ENCODE data around the gene ST6GAL2. TPM values are rescaled to one million over a fixed set of nuclear protein-coding genes. Genes with fewer than 3 reads are reported as not detected.
A peak's percentile ranks its signal among the peaks of the same experiment; 100 is the strongest.

Gene ST6GAL2
- total RNA-seq, 1 experiment from 2014 or later = 0.82 TPM

DNA sequence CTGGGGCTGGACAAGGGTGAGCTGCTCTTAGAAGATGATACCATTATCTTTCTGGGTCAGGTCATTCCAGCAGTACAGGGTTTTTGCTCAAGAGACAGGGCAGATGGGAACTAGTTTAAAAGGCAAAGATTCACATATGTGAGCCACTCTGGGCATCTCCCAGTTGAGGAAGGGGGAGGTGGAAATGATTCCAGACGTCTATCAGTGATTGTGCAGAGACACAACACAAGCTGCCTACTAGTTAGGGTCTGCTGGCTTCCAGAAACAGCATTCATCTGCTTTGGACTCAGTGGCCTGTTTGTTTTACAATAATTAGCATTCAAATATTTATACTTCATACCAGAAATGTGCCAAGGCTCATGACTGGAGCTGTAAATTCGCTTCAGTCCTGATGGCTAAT lies 32.3 kb downstream of the ST6GAL2 start:
- H3K79me2 ChIP-seq (ENCODE audit: low read length) = no peaks in the 10 kb centered on the region
- H3K36me3 ChIP-seq (ENCODE audit: insufficient read depth, low read length) = no peaks in the 10 kb centered on the region
- no peak overlapping the region for H3K4me3 ChIP-seq (ENCODE audit: low read length)
- H4K20me1 ChIP-seq (ENCODE audit: insufficient read depth, low read depth, low read length) = no peaks in the 10 kb centered on the region
- no peak overlapping the region for H3K9ac ChIP-seq (ENCODE audit: low read length)
- H3K27ac ChIP-seq (ENCODE audit: low read length) = no peak overlapping the region
- DNase-seq = no peak
- no peaks in the 10 kb centered on the region for H3K27me3 ChIP-seq (ENCODE audit: low read length)
- H3K9me2 ChIP-seq (replicated peaks; ENCODE audit: insufficient read depth, low read length) = no peaks in the 10 kb centered on the region
- no peaks in the 10 kb centered on the region for H3K9me3 ChIP-seq (ENCODE audit: low read length)
- H2AFZ ChIP-seq (ENCODE audit: low read length) = no peak overlapping the region
- no peak overlapping the region for H3K4me2 ChIP-seq (ENCODE audit: low read depth, low read length, poor library complexity, severe bottlenecking)
- H3K4me1 ChIP-seq (ENCODE audit: low read length) = peaks cover 30% of the 10 kb centered on the region

DNA sequence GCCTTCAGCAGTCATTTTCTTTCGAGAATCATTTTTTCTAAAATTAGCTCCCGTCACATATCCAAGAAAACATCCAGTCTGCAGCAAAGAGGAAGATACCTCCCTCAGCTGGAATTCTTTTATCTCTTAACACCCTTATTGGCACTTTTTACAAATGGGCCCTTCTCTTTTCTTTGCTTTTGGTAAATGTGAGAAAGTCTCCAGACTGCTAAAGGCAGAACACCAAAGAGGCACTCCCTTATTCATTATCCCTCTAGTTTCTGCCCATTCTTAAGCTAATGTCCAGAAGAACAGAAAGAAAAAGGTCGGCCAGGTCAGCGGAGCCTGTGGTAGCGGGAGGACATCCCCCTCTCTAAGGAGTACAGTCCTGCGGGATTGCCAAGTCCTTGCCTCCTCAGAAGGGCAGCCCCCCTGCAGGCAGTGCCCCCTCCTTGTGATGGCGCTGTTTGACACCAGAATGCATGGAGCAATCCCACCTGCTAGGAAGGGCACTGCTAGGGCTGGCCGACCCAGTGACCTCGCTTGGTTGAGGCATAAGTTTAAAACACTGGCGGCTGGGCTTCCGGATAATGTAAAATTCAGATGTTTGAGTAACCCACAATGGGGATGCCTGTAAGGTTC lies 34.0 kb downstream of the ST6GAL2 start:
- Histone ChIP-seq H3K4me3 (ENCODE audit: low read length) (no peak overlapping the region), H3K36me3 (ENCODE audit: insufficient read depth, low read length) (no peaks in the 10 kb centered on the region)

DNA sequence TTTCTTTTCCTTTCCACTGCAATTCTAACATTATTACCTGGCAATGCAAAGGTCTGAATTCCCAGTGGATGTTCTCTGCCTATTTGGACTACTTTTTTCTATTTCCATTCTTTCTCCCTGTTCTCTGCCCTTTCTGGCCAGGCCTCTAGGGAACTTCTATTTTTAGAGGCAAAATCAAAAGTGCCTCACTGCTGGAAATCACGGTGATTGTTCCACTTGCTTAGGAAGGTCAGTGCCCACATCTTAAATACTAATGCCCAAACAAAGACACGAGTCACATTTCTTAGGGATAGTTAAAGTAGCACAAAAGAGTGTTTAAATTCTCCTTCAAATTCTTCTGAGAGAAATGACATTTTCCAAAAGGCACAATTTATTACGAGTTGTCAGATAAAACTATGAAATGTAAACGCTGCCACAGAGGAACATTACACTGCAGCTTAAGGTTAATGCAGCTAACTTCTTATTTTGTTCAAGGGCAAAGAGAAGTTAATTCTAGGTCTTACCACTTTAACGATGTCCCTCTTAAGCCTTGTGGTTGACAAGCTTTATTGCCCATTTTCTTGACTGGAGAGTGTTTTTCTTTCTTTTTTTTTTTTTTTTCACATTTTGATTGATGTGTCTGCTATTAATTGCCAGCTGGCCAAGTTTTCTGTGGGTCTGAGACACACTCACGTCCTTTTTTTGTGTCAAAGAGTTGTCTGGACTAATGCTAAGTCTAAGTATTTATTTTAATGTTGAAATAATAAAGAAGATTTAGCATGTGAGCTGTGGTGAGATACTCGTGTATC lies 34.7 kb downstream of the ST6GAL2 start:
- no peaks in the 10 kb centered on the region for H3K27me3 ChIP-seq (ENCODE audit: low read length)
- H3K4me2 ChIP-seq (ENCODE audit: low read depth, low read length, poor library complexity, severe bottlenecking) = peak overlapping the region; percentile 12
- DNase-seq = no peak
- H3K4me1 ChIP-seq (ENCODE audit: low read length) = peaks cover 54% of the 10 kb centered on the region
- H3K9ac ChIP-seq (ENCODE audit: low read length) = no peak overlapping the region
- H3K4me3 ChIP-seq (ENCODE audit: low read length) = no peak overlapping the region
- H3K9me3 ChIP-seq (ENCODE audit: low read length) = no peaks in the 10 kb centered on the region
- H2AFZ ChIP-seq (ENCODE audit: low read length) = no peak overlapping the region
- H4K20me1 ChIP-seq (ENCODE audit: insufficient read depth, low read depth, low read length) = no peaks in the 10 kb centered on the region
- no peak overlapping the region for H3K27ac ChIP-seq (ENCODE audit: low read length)
- no peaks in the 10 kb centered on the region for H3K9me2 ChIP-seq (replicated peaks; ENCODE audit: insufficient read depth, low read length)
- H3K79me2 ChIP-seq (ENCODE audit: low read length) = no peaks in the 10 kb centered on the region
- no peaks in the 10 kb centered on the region for H3K36me3 ChIP-seq (ENCODE audit: insufficient read depth, low read length)

More for the DNA sequence above, 34.0 kb downstream of the ST6GAL2 start:
- no peak for DNase-seq
- Histone ChIP-seq H3K27ac (ENCODE audit: low read length) (no peak overlapping the region), H3K9me2 (replicated peaks; ENCODE audit: insufficient read depth, low read length) (no peaks in the 10 kb centered on the region), H2AFZ (ENCODE audit: low read length) (no peak overlapping the region), H3K27me3 (ENCODE audit: low read length) (no peaks in the 10 kb centered on the region), H3K4me1 (ENCODE audit: low read length) (peaks cover 47% of the 10 kb centered on the region), H4K20me1 (ENCODE audit: insufficient read depth, low read depth, low read length) (no peaks in the 10 kb centered on the region), H3K9ac (ENCODE audit: low read length) (no peak overlapping the region), H3K9me3 (ENCODE audit: low read length) (no peaks in the 10 kb centered on the region), H3K79me2 (ENCODE audit: low read length) (no peaks in the 10 kb centered on the region), H3K4me2 (ENCODE audit: low read depth, low read length, poor library complexity, severe bottlenecking) (no peak overlapping the region)

- Histone ChIP-seq H3K27me3 (ENCODE audit: low read length) (no peaks in the 10 kb centered on the region), H3K4me3 (ENCODE audit: low read length) (no peak overlapping the region), H3K9me3 (ENCODE audit: low read length) (no peaks in the 10 kb centered on the region), H4K20me1 (ENCODE audit: insufficient read depth, low read depth, low read length) (no peaks in the 10 kb centered on the region), H3K9me2 (replicated peaks; ENCODE audit: insufficient read depth, low read length) (no peaks in the 10 kb centered on the region), H3K9ac (ENCODE audit: low read length) (no peak overlapping the region), H3K79me2 (ENCODE audit: low read length) (no peaks in the 10 kb centered on the region), H3K4me1 (ENCODE audit: low read length) (peaks cover 59% of the 10 kb centered on the region), H2AFZ (ENCODE audit: low read length) (no peak overlapping the region), H3K4me2 (ENCODE audit: low read depth, low read length, poor library complexity, severe bottlenecking) (peak overlapping the region; percentile 31), H3K36me3 (ENCODE audit: insufficient read depth, low read length) (no peaks in the 10 kb centered on the region), H3K27ac (ENCODE audit: low read length) (peak overlapping the region; percentile 54)
- no peak for DNase-seq
Observed at GRCh38 chr2:106849253-106849652, 36.7 kb downstream of the ST6GAL2 start.

GRCh38 chr2:106847366-106847765 lies 38.6 kb downstream of the ST6GAL2 start:
- no peak overlapping the region for H3K4me3 ChIP-seq (ENCODE audit: low read length)
- no peak overlapping the region for H2AFZ ChIP-seq (ENCODE audit: low read length)
- H3K79me2 ChIP-seq (ENCODE audit: low read length) = no peaks in the 10 kb centered on the region
- DNase-seq = no peak
- peak overlapping the region; percentile 31 for H3K4me2 ChIP-seq (ENCODE audit: low read depth, low read length, poor library complexity, severe bottlenecking)
- H3K9ac ChIP-seq (ENCODE audit: low read length) = no peak overlapping the region
- no peaks in the 10 kb centered on the region for H3K9me2 ChIP-seq (replicated peaks; ENCODE audit: insufficient read depth, low read length)
- H4K20me1 ChIP-seq (ENCODE audit: insufficient read depth, low read depth, low read length) = no peaks in the 10 kb centered on the region
- H3K36me3 ChIP-seq (ENCODE audit: insufficient read depth, low read length) = no peaks in the 10 kb centered on the region
- no peaks in the 10 kb centered on the region for H3K27me3 ChIP-seq (ENCODE audit: low read length)
- H3K9me3 ChIP-seq (ENCODE audit: low read length) = no peaks in the 10 kb centered on the region
- peak overlapping the region; percentile 54 for H3K27ac ChIP-seq (ENCODE audit: low read length)
- H3K4me1 ChIP-seq (ENCODE audit: low read length) = peaks cover 67% of the 10 kb centered on the region

DNA sequence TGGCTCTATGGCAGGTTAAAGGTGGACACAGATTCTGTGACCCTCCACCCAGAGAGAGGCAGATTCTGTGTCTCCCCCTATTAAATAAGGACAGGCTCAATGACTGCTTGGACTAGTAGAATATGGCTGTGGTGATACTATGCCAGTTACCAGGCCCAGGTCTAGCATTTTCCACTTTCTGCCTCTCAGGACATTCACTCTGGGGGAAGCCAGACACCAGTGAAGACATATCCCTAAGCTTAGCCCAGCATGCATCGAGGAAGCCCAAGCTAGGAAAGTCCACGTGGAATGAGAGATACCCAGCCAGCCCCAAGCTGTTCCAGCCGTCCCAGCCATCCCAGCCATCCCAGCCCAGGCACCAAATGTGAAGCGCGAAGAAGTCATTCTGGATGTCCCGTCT lies 40.3 kb downstream of the ST6GAL2 start:
- no peaks in the 10 kb centered on the region for H3K79me2 ChIP-seq (ENCODE audit: low read length)
- peak; percentile 10 for DNase-seq
- no peaks in the 10 kb centered on the region for H3K36me3 ChIP-seq (ENCODE audit: insufficient read depth, low read length)
- no peak overlapping the region for H3K27ac ChIP-seq (ENCODE audit: low read length)
- no peaks in the 10 kb centered on the region for H3K9me3 ChIP-seq (ENCODE audit: low read length)
- H3K4me2 ChIP-seq (ENCODE audit: low read depth, low read length, poor library complexity, severe bottlenecking) = no peak overlapping the region
- no peaks in the 10 kb centered on the region for H4K20me1 ChIP-seq (ENCODE audit: insufficient read depth, low read depth, low read length)
- H3K4me1 ChIP-seq (ENCODE audit: low read length) = peaks cover 70% of the 10 kb centered on the region
- H3K9me2 ChIP-seq (replicated peaks; ENCODE audit: insufficient read depth, low read length) = no peaks in the 10 kb centered on the region
- no peak overlapping the region for H3K9ac ChIP-seq (ENCODE audit: low read length)
- no peak overlapping the region for H2AFZ ChIP-seq (ENCODE audit: low read length)
- H3K4me3 ChIP-seq (ENCODE audit: low read length) = no peak overlapping the region
- H3K27me3 ChIP-seq (ENCODE audit: low read length) = no peaks in the 10 kb centered on the region

GRCh38 chr2:106843910-106844250 lies 42.1 kb downstream of the ST6GAL2 start:
- H4K20me1 ChIP-seq (ENCODE audit: insufficient read depth, low read depth, low read length) = no peaks in the 10 kb centered on the region
- no peaks in the 10 kb centered on the region for H3K9me2 ChIP-seq (replicated peaks; ENCODE audit: insufficient read depth, low read length)
- no peak overlapping the region for H3K4me3 ChIP-seq (ENCODE audit: low read length)
- H3K36me3 ChIP-seq (ENCODE audit: insufficient read depth, low read length) = no peaks in the 10 kb centered on the region
- no peak overlapping the region for H3K9ac ChIP-seq (ENCODE audit: low read length)
- no peaks in the 10 kb centered on the region for H3K9me3 ChIP-seq (ENCODE audit: low read length)
- H3K4me1 ChIP-seq (ENCODE audit: low read length) = peaks cover 69% of the 10 kb centered on the region
- no peaks in the 10 kb centered on the region for H3K27me3 ChIP-seq (ENCODE audit: low read length)
- H3K79me2 ChIP-seq (ENCODE audit: low read length) = no peaks in the 10 kb centered on the region
- DNase-seq = peak; percentile 25
- no peak overlapping the region for H2AFZ ChIP-seq (ENCODE audit: low read length)
- no peak overlapping the region for H3K27ac ChIP-seq (ENCODE audit: low read length)
- no peak overlapping the region for H3K4me2 ChIP-seq (ENCODE audit: low read depth, low read length, poor library complexity, severe bottlenecking)

DNA sequence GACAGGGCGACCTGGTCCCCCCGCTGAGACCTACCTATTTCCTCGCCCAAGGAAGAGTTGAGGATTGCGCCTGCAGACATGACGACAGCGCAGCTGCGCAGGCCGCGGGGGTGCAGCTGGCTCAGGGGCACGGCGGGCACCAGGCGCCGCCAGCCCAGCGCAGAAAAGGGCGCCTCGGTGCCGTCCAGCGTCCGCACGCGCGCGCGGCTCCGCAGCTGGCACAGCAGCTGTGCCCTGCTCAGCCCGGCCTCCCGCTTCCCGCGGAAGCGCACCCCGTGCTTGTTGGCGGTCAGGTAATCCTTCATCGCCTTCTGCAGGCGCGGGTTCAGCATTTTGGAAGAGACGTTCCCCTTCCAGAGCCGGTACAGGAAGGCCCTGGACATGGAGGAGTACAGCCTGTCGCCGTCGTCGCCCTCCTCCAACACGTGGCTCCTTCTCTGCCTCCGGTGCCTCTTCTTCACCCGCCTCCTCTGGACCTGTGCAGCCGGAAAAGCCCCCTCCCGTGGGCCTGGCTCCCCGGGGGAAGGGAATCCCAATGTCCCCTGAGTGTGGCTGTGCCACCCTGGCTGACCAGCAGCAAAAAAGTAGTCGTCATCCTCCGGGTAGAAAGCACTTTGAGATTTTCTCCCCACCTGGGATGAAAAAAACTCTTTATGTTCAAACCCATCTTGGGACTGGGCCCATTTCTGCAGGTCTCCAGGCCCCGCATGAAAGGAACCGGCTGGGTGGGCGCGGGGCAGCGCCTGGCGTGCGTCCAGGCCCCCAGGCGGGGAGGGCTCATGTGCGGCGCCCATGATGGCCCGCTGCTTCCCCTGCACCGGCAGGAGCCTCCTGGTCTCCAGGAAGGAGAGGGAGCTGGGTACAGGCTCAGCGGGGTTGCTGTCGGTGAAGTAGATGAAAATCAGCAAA lies 42.7 kb downstream of the ST6GAL2 start:
- Histone ChIP-seq H3K79me2 (ENCODE audit: low read length) (no peaks in the 10 kb centered on the region), H3K4me1 (ENCODE audit: low read length) (peaks cover 63% of the 10 kb centered on the region), H3K4me2 (ENCODE audit: low read depth, low read length, poor library complexity, severe bottlenecking) (no peak overlapping the region), H3K9ac (ENCODE audit: low read length) (no peak overlapping the region), H2AFZ (ENCODE audit: low read length) (no peak overlapping the region), H3K9me3 (ENCODE audit: low read length) (no peaks in the 10 kb centered on the region), H3K36me3 (ENCODE audit: insufficient read depth, low read length) (no peaks in the 10 kb centered on the region), H3K27ac (ENCODE audit: low read length) (no peak overlapping the region), H4K20me1 (ENCODE audit: insufficient read depth, low read depth, low read length) (no peaks in the 10 kb centered on the region), H3K9me2 (replicated peaks; ENCODE audit: insufficient read depth, low read length) (no peaks in the 10 kb centered on the region), H3K27me3 (ENCODE audit: low read length) (no peaks in the 10 kb centered on the region), H3K4me3 (ENCODE audit: low read length) (no peak overlapping the region)
- DNase-seq = peak; percentile 2
